ENCODE data around the gene FTCD. TPM values are rescaled to one million over a fixed set of nuclear protein-coding genes. Genes with fewer than 3 reads are reported as not detected.

FTCD gene
- polyA plus RNA-seq, 3 donors: not detected

DNA sequence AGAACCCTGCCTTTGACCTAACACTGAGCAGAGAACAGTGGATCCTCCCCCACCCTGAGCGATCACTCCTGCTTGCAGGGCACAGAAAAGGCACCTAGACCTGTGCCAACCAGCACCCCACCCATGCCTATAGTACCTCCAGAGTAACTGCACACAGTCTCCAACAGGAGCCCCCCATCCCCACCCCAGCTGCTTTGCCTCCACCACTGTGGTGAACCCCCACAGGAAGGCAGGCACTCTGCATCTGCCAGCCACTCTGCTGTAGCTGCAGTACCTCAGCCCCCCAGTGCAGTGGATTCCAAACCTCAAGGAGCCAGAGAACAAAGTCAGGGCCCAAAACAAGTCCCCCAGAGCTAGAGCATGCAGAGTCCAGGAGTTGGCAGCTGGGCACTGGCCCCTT, 18.2 kb upstream of the FTCD start:
- H3K4me3 ChIP-seq (replicated peaks in 1 of 3; ENCODE audit: low read depth in 2 of 3, low read length in 3 of 3): no peak overlapping the region
- no peak for TF ChIP-seq CTCF (IDR thresholded peaks at IDR 0.05)
- H2AFZ ChIP-seq (ENCODE audit: insufficient read depth, low read depth, low read length, poor library complexity, severe bottlenecking): no peak overlapping the region
- WGBS (ENCODE audit: insufficient coverage): 75% methylated on average over 1 of the region's 1 CpG
- Mint-ChIP-seq H3K27ac (no peak overlapping the region), H3K4me3 (no peak overlapping the region), H3K27me3 (ENCODE audit: low read depth in 3 of 3) (peaks cover 2 to 5% (median 3%) of the 10 kb centered on the region in 3 donors), H3K9me3 (peaks cover 17 to 32% (median 22%) of the 10 kb centered on the region in 7 donors), H3K4me1 (no peaks in the 10 kb centered on the region), H3K36me3 (no peaks in the 10 kb centered on the region)
- intact Hi-C loops (cut with micrococcal nuclease): no loop called here
- no peak overlapping the region for H3K4me2 ChIP-seq (replicated peaks; ENCODE audit: extremely low read depth, low read length, poor library complexity, severe bottlenecking)
- H3K9ac ChIP-seq (ENCODE audit: insufficient read depth, low read length, poor library complexity, severe bottlenecking): no peak overlapping the region
- H3K4me1 ChIP-seq (ENCODE audit: control insufficient read depth in 1 of 2, insufficient read depth in 2 of 2, low read length in 2 of 2): no peaks in the 10 kb centered on the region
- H3K36me3 ChIP-seq (replicated peaks in 1 of 2; ENCODE audit: control insufficient read depth in 1 of 2, insufficient read depth in 2 of 2, low read length in 2 of 2): no peaks in the 10 kb centered on the region
- no peak overlapping the region for H3K27ac ChIP-seq (ENCODE audit: low read depth in 1 of 2, low read length in 2 of 2)
- H4K20me1 ChIP-seq (ENCODE audit: insufficient read depth, low read length): no peaks in the 10 kb centered on the region
- H3K9me3 ChIP-seq (replicated peaks in 1 of 2; ENCODE audit: control insufficient read depth in 1 of 2, insufficient read depth in 1 of 2, low read length in 2 of 2): peaks cover 0 to 15% of the 10 kb centered on the region in 2 donors
- no peak for DNase-seq
- H3K79me2 ChIP-seq (ENCODE audit: insufficient read depth, low read length): no peaks in the 10 kb centered on the region
- H3K27me3 ChIP-seq (ENCODE audit: control insufficient read depth in 2 of 2, insufficient read depth in 2 of 2, low read length in 2 of 2): no peaks in the 10 kb centered on the region

GRCh38 chr21:46172863-46173528, 17.6 kb upstream of the FTCD start:
- H3K9me3 Mint-ChIP-seq: peaks cover 17 to 32% (median 21%) of the 10 kb centered on the region in 7 donors
- intact Hi-C loops (cut with micrococcal nuclease): no loop called here
- H3K27me3 Mint-ChIP-seq (ENCODE audit: low read depth in 3 of 3): peaks cover 2 to 5% (median 3%) of the 10 kb centered on the region in 3 donors

More at GRCh38 chr21:46172863-46173528, 17.6 kb upstream of the FTCD start:
- H3K4me3 Mint-ChIP-seq: no peak overlapping the region
- H3K27me3 ChIP-seq (ENCODE audit: control insufficient read depth in 2 of 2, insufficient read depth in 2 of 2, low read length in 2 of 2): no peaks in the 10 kb centered on the region
- H3K4me1 ChIP-seq (ENCODE audit: control insufficient read depth in 1 of 2, insufficient read depth in 2 of 2, low read length in 2 of 2): no peaks in the 10 kb centered on the region
- H3K79me2 ChIP-seq (ENCODE audit: insufficient read depth, low read length): no peaks in the 10 kb centered on the region
- H2AFZ ChIP-seq (ENCODE audit: insufficient read depth, low read depth, low read length, poor library complexity, severe bottlenecking): no peak overlapping the region
- 90% methylated on average over 6 of the region's 6 CpGs for WGBS (ENCODE audit: insufficient coverage)
- no peak overlapping the region for H3K27ac ChIP-seq (ENCODE audit: low read depth in 1 of 2, low read length in 2 of 2)
- no peak for TF ChIP-seq CTCF (IDR thresholded peaks at IDR 0.05)
- H4K20me1 ChIP-seq (ENCODE audit: insufficient read depth, low read length): no peaks in the 10 kb centered on the region
- no peaks in the 10 kb centered on the region for H3K36me3 Mint-ChIP-seq
- no peak for DNase-seq
- H3K9me3 ChIP-seq (replicated peaks in 1 of 2; ENCODE audit: control insufficient read depth in 1 of 2, insufficient read depth in 1 of 2, low read length in 2 of 2): peaks cover 0 to 15% of the 10 kb centered on the region in 2 donors
- no peak overlapping the region for H3K9ac ChIP-seq (ENCODE audit: insufficient read depth, low read length, poor library complexity, severe bottlenecking)
- no peak overlapping the region for H3K4me3 ChIP-seq (replicated peaks in 1 of 3; ENCODE audit: low read depth in 2 of 3, low read length in 3 of 3)
- no peak overlapping the region for H3K27ac Mint-ChIP-seq
- H3K4me2 ChIP-seq (replicated peaks; ENCODE audit: extremely low read depth, low read length, poor library complexity, severe bottlenecking): no peak overlapping the region
- H3K4me1 Mint-ChIP-seq: no peaks in the 10 kb centered on the region
- no peaks in the 10 kb centered on the region for H3K36me3 ChIP-seq (replicated peaks in 1 of 2; ENCODE audit: control insufficient read depth in 1 of 2, insufficient read depth in 2 of 2, low read length in 2 of 2)

Measured in CD14-positive monocyte (primary cell).